ENCODE measurements around the gene SEMA5A. TPM values are rescaled to one million over a fixed set of nuclear protein-coding genes. Genes with fewer than 3 reads are reported as not detected.

SEMA5A gene
- total RNA-seq, 1 experiment from 2014 or later = 9.3 TPM

DNA sequence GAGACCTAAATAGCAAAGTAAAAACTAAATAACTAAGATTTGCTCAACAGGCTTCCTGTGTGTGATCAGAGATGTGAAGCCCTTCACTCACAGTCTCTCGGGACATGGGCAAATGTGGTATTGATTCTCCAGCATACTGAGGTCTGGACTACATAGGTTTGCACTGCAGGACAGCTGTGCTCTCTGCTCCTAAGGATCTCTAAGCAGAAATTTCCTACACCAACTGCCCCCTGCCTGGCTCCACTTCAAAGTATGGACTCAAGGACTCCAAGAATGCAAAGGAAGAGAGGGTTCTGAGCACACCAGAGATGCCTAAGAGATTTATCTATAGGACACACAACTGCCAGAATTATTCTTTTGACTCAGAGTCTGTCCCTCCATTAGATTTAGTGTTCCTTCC is 487.2 kb downstream of the SEMA5A start (continued):
- no peak for TF ChIP-seq MXD4 (CRISPR knock-in tag; IDR thresholded peaks at IDR 0.05; ENCODE audit: borderline replicate concordance)
- TF ChIP-seq ELF4 (CRISPR knock-in tag; IDR thresholded peaks at IDR 0.05; ENCODE audit: low read depth) = no peak
- TF ChIP-seq NFATC4 (CRISPR knock-in tag; IDR thresholded peaks at IDR 0.05) = no peak
- no peak for TF ChIP-seq ZNF219 (CRISPR knock-in tag; IDR thresholded peaks at IDR 0.05; ENCODE audit: borderline replicate concordance)

GRCh38 chr5:9058161-9058560 is 487.7 kb downstream of the SEMA5A start:
- no peak overlapping the region for H3K27ac Mint-ChIP-seq
- ATAC-seq (no peak), DNase-seq (ENCODE audit: low spot score) (no peak)
- POLR2A ChIA-PET = no interaction called here
- no peak for TF ChIP-seq NFE2L1 (CRISPR knock-in tag; IDR thresholded peaks at IDR 0.05)
- no peak for TF ChIP-seq E2F4 (CRISPR knock-in tag; IDR thresholded peaks at IDR 0.05; ENCODE audit: borderline replicate concordance, low read depth)
- TF ChIP-seq, protein P1, sequence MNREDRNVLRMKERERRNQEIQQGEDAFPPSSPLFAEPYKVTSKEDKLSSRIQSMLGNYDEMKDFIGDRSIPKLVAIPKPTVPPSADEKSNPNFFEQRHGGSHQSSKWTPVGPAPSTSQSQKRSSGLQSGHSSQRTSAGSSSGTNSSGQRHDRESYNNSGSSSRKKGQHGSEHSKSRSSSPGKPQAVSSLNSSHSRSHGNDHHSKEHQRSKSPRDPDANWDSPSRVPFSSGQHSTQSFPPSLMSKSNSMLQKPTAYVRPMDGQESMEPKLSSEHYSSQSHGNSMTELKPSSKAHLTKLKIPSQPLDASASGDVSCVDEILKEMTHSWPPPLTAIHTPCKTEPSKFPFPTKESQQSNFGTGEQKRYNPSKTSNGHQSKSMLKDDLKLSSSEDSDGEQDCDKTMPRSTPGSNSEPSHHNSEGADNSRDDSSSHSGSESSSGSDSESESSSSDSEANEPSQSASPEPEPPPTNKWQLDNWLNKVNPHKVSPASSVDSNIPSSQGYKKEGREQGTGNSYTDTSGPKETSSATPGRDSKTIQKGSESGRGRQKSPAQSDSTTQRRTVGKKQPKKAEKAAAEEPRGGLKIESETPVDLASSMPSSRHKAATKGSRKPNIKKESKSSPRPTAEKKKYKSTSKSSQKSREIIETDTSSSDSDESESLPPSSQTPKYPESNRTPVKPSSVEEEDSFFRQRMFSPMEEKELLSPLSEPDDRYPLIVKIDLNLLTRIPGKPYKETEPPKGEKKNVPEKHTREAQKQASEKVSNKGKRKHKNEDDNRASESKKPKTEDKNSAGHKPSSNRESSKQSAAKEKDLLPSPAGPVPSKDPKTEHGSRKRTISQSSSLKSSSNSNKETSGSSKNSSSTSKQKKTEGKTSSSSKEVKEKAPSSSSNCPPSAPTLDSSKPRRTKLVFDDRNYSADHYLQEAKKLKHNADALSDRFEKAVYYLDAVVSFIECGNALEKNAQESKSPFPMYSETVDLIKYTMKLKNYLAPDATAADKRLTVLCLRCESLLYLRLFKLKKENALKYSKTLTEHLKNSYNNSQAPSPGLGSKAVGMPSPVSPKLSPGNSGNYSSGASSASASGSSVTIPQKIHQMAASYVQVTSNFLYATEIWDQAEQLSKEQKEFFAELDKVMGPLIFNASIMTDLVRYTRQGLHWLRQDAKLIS (CRISPR knock-in tag; IDR thresholded peaks at IDR 0.05; ENCODE audit: borderline replicate concordance) = no peak
- TF ChIP-seq, protein P2, sequence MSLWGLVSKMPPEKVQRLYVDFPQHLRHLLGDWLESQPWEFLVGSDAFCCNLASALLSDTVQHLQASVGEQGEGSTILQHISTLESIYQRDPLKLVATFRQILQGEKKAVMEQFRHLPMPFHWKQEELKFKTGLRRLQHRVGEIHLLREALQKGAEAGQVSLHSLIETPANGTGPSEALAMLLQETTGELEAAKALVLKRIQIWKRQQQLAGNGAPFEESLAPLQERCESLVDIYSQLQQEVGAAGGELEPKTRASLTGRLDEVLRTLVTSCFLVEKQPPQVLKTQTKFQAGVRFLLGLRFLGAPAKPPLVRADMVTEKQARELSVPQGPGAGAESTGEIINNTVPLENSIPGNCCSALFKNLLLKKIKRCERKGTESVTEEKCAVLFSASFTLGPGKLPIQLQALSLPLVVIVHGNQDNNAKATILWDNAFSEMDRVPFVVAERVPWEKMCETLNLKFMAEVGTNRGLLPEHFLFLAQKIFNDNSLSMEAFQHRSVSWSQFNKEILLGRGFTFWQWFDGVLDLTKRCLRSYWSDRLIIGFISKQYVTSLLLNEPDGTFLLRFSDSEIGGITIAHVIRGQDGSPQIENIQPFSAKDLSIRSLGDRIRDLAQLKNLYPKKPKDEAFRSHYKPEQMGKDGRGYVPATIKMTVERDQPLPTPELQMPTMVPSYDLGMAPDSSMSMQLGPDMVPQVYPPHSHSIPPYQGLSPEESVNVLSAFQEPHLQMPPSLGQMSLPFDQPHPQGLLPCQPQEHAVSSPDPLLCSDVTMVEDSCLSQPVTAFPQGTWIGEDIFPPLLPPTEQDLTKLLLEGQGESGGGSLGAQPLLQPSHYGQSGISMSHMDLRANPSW (CRISPR knock-in tag; conservative IDR thresholded peaks at IDR 0.05; ENCODE audit: low read depth) = no peak
- TF ChIP-seq FOXJ3 (CRISPR knock-in tag; IDR thresholded peaks at IDR 0.05; ENCODE audit: borderline replicate concordance) = no peak
- no peak for TF ChIP-seq NFYB (CRISPR knock-in tag; conservative IDR thresholded peaks at IDR 0.05; ENCODE audit: low read depth)
- no peak for TF ChIP-seq ZNF423 (CRISPR knock-in tag; IDR thresholded peaks at IDR 0.05)
- TF ChIP-seq PRRX2 (CRISPR knock-in tag; IDR thresholded peaks at IDR 0.05) = no peak
- no peak for TF ChIP-seq NR1H2 (CRISPR knock-in tag; IDR thresholded peaks at IDR 0.05)
- no peak for TF ChIP-seq ETV6 (CRISPR knock-in tag; IDR thresholded peaks at IDR 0.05)
- TF ChIP-seq TCF7 (CRISPR knock-in tag; IDR thresholded peaks at IDR 0.05; ENCODE audit: low read depth) = no peak
- no peak for TF ChIP-seq ZNF512 (CRISPR knock-in tag; IDR thresholded peaks at IDR 0.05; ENCODE audit: borderline replicate concordance)
- TF ChIP-seq KAT7 (CRISPR knock-in tag; IDR thresholded peaks at IDR 0.05; ENCODE audit: borderline replicate concordance) = no peak
- H3K9me3 Mint-ChIP-seq = no peaks in the 10 kb centered on the region
- no peaks in the 10 kb centered on the region for H3K36me3 Mint-ChIP-seq
- no peaks in the 10 kb centered on the region for H3K27me3 Mint-ChIP-seq (ENCODE audit: low read depth)
- H3K4me3 Mint-ChIP-seq = no peak overlapping the region
- H3K4me1 Mint-ChIP-seq = no peaks in the 10 kb centered on the region
- CTCF ChIA-PET = no interaction called here

All from WTC11 (cell line).